HG03039 (cell line): ENCODE data around the gene PHACTR3.

Experiments
- ATAC-seq: cut with Tn5 transposase; IDR thresholded peaks from one replicate; pipeline ENCODE4 v1.9.1; 2021; ENCODE audit warnings: mild to moderate bottlenecking, moderate library complexity; ENCODE audit not compliant: unreplicated experiment

Gene PHACTR3

GRCh38 chr20:59668926-59669850 is 64.8 kb downstream of the PHACTR3 start:
- ATAC-seq: no peak

DNA sequence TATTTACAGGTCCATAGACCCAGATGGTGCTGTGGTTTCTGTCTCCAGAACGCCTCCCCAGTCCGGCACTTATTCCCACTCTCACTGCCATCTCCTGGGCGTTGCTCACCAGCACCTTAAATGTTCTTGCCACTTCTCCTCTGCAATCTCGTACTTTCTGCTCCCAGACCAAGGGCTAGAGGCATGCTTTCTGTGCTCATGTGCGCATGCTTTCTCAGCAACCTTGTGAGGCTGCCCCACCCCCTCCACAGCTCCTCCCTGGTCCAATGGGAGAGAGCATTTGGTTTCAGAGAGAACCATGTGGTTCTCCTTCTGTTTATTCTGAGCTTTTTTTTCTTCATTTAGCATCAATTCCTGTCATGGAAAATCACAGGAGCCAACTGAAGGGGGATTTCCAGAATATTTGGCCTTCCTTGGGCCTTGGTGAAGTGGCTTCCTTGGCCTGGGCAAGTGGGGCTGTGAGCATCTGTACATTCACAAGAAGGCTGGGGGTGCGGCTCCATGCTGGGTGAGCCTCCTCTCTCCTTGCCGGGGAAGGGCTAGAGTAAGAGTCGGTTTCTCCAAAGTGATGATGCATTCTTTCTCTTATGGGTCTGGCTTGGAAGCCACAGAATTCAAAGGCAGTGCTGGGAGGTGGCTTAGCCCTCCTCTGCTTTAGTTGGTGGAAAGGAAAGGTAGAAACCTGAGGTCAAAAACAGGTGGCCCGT is 66.6 kb downstream of the PHACTR3 start:
- ATAC-seq: no peak

DNA sequence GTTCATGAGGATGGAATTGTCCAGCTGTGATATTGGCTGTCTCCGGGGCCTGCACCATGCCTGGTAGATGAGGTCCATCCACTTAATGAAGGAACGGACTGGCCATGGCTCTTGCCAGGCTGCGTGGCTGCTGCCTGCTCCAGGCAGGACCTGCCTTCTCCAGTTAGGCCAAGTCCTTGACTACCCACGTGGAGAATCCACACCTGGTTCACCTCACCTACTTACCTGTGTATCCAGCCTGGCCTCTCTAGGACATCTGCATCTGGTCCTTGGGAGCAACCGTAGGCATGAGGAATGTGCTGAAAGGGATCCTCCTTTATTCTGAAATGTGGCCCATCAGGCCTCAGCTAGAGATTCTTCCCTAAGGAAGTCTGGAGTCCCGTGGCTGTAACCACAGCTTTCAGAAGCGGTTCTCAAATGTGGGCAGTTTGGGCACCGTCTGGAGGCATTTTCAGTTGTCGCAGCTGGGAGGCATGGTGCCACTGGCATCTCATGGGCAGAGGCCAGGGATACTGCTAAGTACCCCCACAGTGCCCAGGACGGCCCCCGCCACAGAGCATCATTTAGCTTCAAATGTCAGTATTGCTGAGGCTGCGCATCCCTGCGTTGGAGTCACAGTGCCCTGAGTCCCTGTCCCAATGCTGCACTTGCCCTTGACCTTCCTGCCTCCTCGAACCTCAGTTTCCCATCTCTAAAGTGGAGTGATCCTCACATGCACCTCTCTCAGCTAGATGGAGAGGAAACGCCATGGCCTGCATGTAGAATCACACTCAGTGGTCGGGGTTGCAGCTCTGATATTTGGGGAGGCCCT is 67.5 kb downstream of the PHACTR3 start:
- ATAC-seq: no peak

GRCh38 chr20:59672576-59672975 is 68.2 kb downstream of the PHACTR3 start:
- no peak for ATAC-seq

DNA sequence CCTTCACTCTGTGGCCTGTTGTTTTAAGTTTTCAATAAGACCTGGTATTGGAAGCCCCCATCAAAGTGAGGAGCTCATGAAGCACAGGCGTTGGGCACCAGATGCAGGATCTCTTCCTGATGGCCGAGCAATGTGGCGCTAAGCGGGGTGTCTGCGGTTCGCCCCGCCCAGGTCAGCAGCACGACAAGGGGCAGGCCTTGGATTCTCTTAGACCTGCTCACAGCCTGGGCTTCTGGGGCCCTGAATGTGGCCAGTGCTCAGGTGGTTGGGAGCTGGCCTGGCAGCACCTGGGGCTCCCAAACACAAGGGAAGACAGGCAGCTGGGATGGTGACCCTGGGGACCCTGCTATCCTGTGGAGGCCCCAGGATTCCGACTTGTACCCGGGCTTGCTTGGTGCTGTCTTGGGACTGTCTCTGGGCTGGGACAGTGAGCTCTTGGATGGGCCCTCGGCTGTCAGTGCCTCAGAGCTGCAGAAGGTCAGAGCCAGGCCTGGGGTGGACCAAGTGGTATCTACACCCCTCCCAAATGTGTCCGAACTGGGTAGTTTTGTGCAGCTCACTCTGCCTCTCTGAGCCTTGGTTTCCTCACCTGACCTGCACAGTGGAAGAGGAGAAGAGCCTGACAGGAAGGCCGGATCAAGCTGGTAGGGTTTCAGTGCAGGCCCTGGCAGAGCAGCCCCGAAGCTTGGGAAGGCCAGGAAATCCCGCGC is 69.1 kb downstream of the PHACTR3 start:
- no peak for ATAC-seq

DNA sequence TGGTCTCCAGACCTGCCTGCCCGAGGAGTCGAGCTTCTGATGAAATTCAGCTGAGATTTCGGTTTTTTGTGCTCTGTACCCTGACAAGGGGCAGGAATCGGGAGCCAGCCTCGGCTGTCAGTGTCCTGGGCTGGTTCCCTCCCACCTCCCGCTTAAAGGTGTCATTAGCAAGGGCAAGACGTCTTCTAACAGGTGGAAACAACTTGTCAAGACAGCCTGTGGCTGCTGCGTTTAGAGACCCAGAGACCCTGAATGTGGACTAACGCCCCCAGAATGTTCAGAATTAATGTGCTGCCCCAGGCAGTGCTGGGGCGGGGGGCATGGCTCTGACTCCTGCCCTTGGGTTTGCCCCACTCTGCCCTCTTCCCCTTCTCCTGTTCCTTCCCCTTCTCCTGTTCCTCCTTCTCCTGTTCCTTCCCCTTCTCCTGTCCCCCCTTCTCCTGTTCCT is 69.7 kb downstream of the PHACTR3 start:
- no peak for ATAC-seq

- no peak for ATAC-seq
Observed at GRCh38 chr20:59676126-59676850, 71.9 kb downstream of the PHACTR3 start.

DNA sequence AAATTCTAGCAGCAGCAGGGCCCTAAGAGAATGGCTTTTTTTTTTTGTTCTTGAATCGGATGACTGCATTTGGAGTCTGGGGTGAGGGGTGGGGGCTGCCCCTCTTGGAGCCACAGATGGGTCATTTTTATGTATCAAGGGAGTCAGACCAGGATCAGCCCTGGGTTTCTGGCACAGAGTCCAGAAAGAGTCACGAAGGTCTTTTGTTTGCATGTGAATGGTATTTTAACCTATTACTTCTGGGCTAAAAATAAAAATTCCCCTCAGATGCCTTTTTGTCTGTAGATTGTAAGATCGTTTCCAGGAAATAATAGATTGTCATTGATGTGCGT is 72.5 kb downstream of the PHACTR3 start:
- ATAC-seq: no peak

DNA sequence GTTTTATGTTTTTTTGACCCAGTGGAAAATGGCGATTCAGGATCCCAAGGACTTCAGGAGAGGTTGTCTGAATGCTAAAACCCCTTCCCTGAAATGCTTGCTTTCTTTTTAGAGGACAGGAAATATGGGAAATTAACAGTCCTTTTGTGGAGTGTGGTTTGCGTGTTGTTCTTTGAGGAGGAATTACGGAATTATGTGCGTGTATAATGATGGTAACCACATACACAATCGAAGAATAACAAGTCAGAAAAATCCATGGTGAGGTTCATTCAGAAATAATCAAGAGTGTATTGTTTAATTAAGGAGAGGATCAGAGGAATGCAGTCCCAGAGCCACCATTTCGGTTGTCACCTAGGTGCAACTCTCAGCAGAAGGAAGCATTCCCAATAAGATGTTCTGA is 73.2 kb downstream of the PHACTR3 start:
- no peak for ATAC-seq

GRCh38 chr20:59678288-59678687 is 73.9 kb downstream of the PHACTR3 start:
- no peak for ATAC-seq

- ATAC-seq: no peak
Observed at GRCh38 chr20:59678951-59679350, 74.6 kb downstream of the PHACTR3 start.

DNA sequence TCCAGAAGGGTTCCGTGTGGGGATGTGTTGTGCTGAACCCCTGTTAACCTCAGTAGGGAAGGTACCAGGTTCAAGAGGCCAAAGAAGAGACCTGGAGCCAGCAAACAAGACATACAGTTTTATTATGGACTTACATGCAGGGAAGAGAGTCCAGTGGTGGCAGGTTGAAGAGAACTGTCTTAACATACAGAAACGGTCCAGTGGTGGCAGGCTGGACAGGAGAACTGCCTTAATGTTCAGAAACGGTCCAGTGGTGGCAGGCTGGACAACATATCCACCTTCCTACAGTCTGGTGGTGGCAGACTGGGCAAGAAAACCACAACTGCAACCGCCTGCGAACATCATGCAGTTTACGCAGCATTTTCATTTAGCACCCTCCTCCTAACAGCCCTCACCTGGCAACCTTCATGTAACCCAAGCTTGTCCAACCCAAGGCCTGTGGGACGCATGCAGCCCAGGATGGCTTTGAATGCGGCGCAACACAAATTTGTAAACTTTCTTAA is 75.9 kb downstream of the PHACTR3 start:
- ATAC-seq: no peak

DNA sequence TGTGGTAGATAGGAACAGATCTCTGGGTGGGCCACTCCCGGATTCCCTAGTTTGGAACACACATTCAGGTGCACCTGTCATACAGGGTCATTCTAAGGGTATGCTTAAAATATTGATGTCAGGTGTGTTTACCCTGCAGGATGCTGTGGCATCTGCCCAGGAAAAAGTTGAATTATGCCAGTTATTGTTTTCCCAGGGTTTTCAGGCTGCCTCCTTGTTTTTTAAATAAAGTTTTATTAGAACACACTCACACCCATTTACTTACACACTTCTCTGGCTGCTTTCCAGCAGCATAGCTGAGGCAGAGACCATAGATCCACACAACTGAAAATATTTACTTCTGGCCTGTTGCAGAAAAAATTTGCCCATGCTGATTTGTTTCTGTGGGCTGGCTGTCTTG is 76.5 kb downstream of the PHACTR3 start:
- ATAC-seq: no peak

GRCh38 chr20:59682603-59683002 is 78.3 kb downstream of the PHACTR3 start:
- ATAC-seq: no peak

DNA sequence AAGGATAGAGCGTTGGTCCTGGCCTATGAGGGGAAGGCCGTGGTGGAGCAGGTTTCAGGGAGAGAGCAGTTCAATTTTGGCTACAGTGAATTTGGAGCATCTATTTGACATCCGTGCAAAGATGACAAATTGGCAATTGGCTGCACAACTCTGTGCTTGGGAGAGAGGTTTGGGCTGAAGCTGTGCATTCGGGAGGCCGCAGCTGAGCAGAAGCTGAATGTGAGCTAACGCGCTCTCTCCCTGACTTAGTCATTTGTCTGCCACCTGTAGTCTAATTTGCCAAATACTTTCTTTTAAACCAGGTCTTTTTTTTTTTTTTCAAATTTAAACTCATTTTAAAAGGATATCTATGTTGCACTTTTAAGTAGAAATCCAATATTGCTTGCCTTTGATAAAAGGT is 78.8 kb downstream of the PHACTR3 start:
- ATAC-seq: no peak

- no peak for ATAC-seq
Observed at GRCh38 chr20:59684685-59685242, 80.4 kb downstream of the PHACTR3 start.

- no peak for ATAC-seq
Observed at GRCh38 chr20:59686404-59687346, 82.3 kb downstream of the PHACTR3 start.

DNA sequence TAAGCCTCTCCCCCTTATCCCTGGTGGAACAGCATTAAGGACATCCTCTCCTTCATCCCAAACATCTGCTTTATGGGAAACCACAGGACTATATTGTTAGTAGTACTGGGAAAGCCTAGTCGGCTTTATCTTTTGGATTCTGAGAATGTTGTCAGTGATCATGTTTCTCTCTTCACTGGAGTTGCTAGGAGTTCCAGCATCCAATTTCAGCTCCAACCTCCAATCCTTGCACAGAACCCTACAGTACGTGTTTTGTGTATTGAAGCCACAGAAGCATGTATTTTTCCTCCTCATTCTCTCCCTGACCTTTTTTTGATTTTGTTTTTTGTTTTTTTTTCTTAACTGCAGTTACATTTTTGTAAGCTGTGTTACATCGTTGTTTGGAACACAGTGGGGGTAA is 84.0 kb downstream of the PHACTR3 start:
- no peak for ATAC-seq
